T-helper 1 cell treated with Interleukin-12 subunit alpha and Interleukin-12 subunit beta and Interleukin-4 antibody, amounts not matched to agents 30 ng/mL and 1 ng/mL, for 36 hours (primary cell): ENCODE results near the gene EGLN3. TPM values are rescaled to one million over a fixed set of nuclear protein-coding genes. Genes with fewer than 3 reads are reported as not detected.
"Not testable (repeated sequence)": the region's sequence is repeated elsewhere in the genome, so short reads cannot be mapped to it uniquely, and the experiment has no call there.

Experiments used
- intact Hi-C: fragments of 100-400 bp; cut with micrococcal nuclease; formaldehyde crosslinking; loops from one replicate; pipeline ENCODE4 v1.15.1; 2024
- total RNA-seq: library from RNA; stranded (reverse); gene quantifications from 2 replicates; pipeline ENCODE4 v1.2.3, GENCODE V29; 2022

Gene EGLN3
- total RNA-seq, 1 donor from 2014 or later: 47.4 TPM

DNA sequence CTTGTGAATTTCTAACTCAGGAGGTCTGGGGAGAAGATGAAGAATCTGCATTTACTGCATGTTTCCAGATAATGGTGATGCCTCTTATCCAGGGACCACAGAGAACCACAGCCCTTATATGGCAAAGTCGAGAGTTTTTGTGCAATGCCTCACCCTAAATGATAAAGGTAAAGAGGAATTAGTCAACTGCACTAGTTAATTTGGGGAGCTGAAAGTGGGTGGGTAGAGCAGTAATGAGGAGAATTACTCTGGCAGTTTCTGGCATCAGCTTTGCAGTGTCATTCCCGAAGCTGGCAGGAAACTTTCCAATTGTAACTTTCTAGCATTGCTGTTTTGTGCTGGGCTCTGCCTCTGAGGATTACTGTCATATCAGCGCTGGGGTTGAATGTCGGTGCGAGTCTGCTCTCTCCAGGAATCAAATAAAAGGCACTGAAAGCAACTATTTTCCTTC, 10.3 kb downstream of the EGLN3 start:
- intact Hi-C loops: no loop called here

DNA sequence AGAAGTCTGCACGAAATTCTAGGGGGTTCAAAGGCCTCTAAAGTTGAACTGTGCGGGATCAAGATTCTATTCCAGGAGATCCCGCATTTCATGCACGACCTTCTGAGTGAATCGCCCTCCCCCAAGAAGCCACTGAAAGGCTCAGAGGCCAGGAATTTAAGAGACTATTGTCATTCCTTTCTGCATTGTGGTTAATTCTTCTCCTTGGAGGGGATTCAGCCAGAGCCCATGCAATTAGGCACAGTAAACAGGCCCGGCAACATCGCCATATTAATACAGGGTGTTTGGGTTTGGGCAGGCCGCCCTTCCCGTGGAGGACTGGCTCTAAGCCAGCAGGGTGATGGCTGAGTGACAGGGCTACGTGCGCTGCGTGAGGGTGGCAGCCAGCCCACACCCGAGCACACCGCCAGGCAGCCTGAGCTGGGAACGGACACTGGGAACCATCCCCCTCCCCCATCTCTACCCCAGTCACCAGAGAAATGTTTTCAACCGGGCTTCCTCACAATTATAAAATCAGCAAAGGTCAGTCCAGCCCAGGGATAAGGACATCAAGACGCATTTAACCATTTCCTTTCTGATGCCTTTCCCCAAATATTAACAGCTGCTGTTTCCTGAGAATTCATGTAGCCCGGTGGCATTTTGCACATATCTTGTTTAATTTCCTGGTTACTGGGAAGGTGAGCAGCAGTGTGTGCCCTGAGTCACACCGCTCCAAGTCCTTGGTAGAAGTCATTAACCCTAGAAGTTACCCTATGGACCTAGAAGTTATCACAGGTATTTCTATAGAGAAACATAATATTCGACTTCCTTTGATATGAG, 12.5 kb downstream of the EGLN3 start:
- intact Hi-C loops: no loop called here

DNA sequence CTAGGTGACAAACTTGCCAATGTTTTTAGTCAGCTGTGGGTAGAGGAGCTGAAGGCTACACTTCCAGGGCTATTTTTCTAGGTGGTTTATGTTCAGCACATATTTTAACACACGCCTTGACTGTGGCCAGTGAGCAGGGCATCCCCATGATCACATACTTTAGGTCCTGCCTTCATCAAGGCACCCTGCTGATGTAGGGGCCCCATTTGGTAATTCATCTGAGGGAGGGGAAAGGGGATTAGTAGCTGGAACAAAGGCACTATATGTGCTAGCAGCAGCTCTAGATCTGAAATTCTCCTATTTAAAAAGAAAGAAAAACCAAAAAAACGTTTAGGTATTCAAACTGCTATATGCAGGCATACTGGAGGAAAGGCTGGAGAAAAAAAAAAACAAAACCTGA, 14.5 kb downstream of the EGLN3 start:
- intact Hi-C loops: no loop called here

DNA sequence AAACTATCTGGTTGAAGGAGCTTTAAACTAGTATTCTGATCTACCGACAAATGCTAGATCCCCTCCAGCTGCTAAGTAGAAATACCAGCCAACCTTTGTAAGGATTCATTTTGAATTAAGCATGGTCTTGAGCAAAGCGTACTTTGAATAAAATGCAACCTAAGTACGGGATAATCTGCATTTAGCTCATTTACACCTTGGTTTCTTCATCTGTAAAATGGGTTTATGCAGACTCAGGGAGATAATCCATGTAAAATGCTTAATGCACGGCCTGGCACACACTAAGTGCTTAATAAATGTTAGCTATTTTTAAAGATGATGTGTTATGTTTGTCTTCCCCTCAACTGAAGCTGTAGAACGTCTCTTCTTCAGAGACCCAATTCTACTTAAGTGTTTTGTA, 15.9 kb downstream of the EGLN3 start:
- intact Hi-C loops: no loop called here

DNA sequence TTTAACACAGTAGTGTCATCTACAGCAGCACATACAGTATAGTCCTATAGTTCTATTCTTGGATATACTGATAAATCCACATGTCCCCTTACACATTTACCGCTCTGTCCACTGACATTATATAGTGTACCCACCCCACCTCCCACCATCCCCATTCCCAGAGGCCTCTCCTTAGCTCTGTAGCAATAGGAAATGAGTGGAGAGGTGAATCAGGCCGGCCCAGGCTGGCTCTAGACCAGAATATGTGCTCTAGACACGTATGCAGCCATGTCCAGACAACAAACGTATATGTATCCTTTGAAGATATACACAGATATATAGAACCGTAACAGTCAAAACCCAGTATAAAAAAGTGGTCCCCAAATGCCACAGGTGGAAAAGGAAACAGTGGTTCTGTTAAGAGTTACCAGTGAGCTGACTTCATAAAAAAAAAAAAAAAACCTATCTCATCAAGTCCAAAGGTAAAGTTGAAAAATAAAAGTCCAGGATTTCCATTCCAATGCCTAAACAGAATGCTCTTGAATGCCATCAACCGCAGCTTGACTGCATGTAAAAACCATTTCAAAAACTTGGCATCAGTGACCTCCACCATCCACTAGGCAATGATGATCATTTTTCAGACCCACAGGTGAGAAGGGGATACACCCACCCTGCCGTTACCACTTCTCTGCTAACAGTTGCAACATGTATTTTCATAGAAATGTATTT, 16.7 kb downstream of the EGLN3 start:
- intact Hi-C loops: no loop called here

DNA sequence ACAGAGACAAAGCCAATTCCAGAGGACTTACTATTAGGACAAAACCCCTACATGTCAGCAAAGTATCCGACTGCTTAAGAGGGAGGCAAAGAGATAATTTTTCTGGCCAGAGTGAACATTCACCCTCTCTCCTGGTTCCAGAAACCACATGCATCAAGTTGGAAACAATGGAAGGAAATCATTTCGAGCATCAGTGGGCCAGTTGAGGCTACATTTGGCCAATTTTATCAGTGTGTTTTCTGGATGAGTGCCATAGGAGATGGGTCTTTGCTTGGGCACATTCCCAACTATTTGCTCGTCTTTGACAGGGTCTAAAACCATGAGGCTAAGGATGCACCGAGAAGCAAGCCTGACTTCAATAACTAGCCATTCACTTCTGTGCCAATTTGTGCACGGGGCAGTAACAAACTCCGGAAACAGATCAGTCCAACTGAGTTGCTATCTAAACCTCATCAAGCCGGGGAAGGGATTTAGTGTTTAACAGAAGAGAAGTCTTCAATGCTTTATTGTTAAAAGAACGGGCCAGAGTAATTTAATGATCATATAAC, 17.4 kb downstream of the EGLN3 start:
- intact Hi-C loops: no loop called here

DNA sequence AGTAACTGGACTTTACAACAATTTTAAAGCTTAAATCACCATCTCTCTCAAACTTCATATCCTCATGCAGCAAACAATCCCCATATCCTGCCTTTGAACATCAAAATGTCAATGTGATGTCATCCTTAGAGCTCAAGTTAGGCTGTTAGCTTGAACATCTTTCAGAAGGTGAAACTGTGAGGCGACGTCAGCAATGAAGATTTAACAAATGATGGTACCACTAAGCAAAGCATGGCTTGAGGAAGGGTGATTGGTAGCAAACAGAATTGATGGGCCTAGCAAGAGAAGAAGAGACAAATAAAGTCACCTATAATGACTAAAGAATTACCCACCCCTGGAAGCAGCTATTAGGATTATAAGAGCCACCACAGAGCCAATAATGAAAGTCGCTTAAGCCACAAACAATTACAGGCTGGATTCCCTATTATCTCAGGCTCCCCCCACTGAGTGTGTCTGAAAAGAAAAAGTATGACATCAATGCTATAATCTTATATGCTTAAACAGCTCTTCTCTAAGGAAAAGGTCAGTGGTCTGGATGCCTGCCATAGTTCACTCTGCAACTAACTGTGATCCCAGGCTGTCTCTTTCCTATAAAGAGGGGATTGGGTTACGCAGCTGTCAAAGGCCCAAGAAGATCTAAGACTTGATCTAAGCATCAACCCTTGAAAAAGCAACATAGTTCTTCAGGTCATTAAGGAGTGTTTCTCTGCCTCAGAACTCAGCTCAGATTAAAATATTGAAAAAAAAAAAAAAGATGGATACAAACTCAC, 18.1 kb downstream of the EGLN3 start:
- intact Hi-C loops: no loop called here

DNA sequence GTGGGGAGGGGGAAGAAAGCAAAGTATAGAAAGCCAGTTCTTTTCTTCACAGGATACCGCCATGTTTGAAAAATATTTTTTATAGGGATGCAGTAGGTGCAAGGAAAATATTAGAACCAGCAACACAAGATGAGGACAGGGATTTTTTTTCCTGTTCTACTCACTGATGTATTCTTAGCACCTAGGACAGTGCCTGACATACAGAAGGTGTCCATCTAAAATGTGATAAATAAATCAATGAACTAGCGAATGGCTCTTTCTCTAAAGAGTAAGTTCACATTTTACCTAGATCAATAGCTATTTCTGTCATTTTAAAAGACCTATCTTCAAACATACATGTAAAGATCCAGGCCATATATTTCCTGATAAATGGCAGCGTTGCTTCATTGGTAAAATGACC, 18.8 kb downstream of the EGLN3 start:
- intact Hi-C loops: no loop called here

DNA sequence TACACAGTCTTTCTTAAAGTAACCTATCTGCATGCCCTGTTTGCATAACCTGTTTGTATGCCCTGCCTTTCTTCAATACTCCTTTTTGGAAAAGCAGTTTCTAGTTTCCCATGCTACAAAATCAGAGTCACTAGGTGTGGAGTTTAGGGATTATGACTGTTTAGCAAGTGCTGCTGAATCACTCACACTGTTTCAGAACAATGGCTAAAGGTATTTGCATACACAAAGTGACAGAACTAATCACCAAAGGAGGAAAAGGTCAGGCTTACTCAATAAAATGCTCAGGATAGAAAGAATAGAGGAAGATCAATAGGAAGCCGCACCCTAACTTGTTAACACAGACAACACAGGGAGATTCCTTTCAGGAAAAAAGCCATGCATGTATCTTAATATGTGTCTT, 19.4 kb downstream of the EGLN3 start:
- intact Hi-C loops: no loop called here

DNA sequence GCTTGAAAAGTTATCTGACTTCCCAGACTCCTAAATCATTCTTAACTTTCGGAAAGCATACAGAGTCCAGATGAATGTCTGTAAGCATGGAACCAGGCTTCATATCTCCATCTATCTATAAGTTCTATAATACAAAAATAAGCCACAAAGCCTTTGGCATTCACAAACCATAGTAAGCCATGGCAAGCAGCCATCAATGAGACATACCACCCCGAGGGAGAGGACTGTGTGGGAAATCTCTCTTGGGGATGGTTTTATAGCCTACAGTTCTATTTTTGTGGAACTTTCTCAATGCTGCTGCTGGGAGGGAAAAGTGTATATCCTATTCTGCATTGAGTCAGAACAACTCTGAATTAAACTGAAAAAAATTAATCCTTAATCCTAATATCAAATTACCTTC, 20.4 kb downstream of the EGLN3 start:
- intact Hi-C loops: no loop called here

DNA sequence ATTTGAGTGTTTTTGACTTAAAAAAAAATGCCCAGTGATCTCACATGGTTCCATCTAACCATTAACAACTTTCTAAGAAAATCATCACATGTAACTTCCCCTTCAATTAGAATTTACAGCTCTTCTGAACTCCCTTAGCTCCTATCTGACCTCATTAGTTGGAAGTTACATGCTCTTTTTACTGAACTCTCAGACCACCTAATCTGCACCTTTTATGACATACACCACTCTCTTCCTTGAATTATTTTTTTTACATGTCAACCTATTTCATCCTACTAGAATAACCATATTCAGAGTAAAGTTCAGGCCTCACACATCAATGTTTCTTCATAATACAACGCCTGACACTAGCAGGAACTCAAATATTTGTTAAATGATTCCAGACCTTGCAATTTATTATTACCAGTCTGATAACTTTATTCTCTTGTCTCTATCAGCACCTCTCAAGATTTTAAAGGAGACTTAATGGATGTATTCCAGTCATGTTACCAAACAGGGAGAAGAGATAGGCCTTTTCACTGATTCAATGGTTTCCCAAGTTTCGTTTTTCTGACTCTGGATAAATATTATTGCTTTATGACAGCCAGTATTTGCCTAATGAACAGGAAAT, 21.0 kb downstream of the EGLN3 start:
- intact Hi-C loops: no loop called here

DNA sequence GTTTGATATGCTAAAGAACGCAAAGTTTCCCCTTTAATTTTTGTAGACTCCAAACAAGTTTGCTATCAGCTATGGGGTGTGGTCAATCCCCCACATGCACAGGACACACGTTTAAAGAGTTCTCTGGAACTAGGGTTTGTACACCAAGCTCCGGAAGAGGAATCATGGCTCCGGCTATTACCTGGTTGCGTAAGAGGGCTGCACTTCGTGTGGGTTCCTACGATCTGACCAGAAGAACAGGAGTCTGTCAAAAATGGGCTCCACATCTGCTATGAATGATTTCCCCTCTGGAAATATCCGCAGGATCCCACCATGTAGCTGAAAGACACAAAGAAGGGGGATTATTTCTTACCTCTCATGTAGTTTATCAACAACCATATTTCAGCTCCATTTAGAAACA, 22.0 kb downstream of the EGLN3 start:
- intact Hi-C loops: no loop called here

DNA sequence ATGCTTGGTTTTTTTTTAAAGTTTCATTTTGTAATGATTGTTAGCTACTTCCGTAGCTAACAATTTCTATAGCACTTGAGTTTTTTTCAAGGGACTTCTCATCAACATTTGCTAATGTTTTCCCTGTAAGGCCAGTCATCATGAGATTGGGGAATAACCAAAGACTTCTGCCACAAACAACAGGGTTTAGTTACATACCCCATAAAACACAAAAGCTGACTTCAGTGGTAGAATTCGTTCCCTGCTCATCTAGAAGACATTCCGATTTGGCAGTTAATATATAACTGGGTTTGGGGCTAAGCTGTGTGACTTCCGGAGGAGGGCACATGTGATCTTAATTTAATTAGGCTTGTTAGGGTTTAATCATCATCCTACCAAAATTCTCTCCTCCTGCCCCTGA, 22.9 kb downstream of the EGLN3 start:
- intact Hi-C loops: no loop called here

DNA sequence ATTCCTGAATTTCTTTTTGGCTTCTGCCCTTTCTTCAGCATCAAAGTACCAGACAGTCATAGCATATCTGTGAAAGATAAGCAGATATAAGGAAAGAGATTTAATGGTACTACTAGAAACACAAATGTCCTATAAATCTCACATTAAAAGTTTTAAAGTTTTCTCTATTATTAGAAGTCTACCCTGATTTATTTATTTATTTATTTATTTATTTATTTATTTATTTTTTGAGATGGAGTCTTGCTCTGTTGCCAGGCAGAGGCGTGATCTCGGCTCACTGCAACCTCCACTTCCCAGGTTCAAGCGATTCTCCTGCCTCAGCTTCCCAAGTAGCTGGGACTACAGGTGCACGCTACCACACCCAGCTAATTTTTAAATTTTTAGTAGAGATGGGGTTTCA, 23.9 kb downstream of the EGLN3 start:
- intact Hi-C loops: not testable (repeated sequence)

DNA sequence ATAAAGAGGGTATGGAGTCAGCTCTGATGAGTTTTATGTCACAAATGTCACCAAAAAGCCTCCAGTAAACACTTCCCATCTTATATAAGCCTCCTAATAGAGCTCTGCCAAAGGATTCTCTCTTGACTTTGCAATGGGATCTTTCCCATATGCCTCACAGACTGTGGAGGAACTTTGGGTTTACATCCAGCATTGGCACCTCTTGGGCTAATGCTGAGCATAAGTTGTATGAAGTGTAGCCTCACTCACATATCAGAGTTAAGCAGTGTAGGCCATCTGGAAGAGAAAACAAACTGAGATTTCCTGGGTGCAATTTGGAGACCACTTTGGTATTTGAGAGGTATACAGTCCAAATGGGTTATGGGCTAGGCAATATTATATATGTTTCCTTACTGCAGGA, 24.9 kb downstream of the EGLN3 start:
- intact Hi-C loops: no loop called here

DNA sequence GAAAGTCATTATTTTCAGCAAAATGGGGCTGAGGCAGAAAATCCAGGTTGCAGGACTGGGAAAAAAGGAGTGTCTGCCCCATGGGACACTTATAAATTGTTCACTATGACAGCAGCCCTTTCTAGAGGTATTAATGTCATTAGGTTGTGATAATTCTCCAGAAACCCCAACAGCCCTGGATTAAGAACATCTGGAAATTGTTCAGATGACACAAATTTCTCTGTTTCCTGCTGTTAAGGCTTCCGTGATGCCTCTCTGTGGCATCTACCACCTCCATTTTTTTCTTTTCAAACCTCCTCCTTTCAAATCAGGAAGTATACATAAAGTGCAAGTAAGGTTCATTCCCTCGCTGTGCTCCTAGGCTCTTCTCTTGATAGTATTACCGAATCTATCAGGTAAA, 25.6 kb downstream of the EGLN3 start:
- intact Hi-C loops: no loop called here

DNA sequence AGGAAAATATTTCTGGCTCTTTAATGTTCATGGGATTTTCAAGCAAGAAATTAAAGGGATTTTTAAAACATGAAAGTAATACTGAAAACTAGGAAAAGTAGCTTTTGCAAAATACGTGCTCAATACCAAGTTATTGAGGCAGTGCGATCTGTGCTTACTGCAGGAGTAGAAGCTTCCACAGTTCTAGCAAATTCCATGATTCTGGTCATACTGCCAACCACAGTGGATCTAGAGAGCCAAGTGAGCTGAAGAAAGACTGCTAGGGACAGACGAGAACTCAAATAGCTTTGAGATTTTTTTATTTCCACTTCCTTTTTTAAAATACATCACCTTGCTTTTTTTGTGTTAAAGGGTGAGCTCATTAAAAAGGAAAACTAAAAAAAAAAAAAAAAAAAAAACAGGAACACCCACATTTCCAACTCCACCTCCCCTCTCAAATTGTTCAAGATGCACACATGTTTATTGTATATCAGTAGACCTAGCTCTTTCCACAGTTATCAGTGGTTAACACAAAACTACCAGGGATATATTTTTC, 26.2 kb downstream of the EGLN3 start:
- intact Hi-C loops: no loop called here

DNA sequence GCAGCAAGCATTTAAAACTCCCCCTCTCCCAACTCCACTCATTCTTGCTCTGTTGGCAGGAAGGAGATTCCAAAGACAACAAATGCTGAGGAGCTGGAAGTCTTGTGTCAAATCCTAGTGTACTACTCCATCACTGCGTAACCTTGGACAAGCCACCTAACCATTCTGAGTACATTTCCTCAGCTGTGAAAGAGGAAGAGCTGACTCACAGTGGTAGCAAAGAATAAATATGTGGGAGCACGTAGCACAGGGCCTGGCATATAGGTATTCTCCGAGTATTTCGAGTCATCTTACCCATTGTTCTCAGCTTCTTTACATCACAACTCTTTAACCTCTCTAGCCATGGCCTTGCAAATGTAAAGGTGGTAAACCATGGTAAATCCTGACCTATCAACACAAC, 28.7 kb downstream of the EGLN3 start:
- intact Hi-C loops: no loop called here

DNA sequence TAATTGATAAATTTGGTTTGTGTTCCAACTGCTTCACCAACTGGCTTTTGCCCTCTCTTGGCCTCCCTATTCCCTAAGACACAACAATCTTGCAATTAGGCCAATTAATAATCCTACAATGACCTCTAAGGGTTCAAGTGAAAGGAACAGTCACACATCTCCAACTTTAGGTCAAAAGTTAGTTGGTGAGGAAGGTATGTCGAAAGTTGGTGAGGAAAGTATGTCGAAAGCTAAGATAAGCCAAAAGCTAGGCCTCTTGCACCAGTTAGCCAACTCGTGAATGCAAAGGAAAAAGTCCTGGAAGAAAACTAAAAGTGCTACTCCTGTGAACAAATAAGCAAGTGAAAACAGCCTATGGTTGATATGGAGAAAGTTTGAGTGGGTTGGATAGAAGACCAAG, 32.6 kb downstream of the EGLN3 start:
- intact Hi-C loops: no loop called here

DNA sequence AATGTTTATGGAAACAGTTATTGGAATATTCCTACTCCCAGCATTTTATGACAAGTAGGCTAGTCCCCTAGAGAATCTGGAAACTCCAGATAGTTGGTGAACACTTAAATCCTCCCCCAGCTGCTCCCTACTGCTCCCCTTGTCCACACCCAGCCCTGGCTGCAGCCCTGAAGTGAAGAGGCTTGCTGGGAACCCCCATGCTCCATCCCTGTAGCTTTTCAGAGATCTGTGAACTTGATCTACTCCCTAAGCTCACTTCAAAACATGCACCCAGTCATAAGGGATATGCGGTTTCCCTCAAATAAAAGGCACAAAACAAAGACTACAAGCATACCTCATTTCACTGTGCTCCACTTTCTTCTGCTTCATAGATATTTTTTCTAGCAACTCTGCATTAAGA, 33.2 kb downstream of the EGLN3 start:
- intact Hi-C loops: loop anchor here (2.0 kb wide), 1 partner anchor 79 kb away; no protein-coding TSS in a partner anchor
